Activated T-cell treated with anti-CD3 and anti-CD28 coated beads for 4 hours (primary cell): ENCODE results near the gene METAP1.
"Not testable (repeated sequence)": the region's sequence is repeated elsewhere in the genome, so short reads cannot be mapped to it uniquely, and the experiment has no call there.

Experiments used
- DNase-seq: peaks from one replicate; pipeline ENCODE4 v3.0.0-alpha.2; 2020

The METAP1 gene

DNA sequence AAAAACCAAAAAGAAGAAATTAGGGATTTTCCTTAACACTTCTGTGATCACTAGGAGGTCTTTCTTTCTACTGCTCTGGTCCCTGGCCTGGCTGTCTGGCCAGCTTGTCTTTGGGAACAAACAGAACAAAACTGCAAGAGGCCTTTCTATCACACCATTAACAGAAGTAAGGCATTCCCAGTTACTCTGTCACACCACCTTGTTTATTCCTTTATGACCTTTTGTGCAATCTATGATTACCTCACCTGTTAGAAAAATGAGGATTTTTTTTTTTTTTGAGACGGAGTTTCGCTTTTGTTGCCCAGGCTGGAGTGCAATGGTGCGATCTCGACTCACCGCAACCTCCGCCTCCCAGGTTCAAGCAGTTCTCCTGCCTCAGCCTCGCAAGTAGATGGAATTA is 3.0 kb downstream of the METAP1 start:
- no peak for DNase-seq

DNA sequence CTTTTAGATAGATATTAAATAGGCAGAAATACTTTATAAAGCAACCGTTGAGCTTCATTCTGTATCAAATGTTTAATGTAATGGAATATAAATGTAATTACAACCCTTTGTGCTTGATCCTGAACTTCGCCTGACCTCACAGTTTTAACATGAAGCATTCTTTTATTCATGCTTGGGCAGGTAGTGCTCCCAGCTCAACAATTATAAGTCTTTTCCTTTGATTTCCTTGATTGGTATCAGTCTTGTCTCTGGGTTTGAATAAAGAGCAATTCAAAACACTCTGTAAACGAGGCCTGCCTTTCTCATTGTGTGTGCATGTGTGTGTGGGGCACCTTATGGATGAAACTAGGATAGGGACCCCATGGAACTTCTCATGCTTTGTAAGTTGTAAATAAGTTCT is 6.8 kb downstream of the METAP1 start:
- no peak for DNase-seq

DNA sequence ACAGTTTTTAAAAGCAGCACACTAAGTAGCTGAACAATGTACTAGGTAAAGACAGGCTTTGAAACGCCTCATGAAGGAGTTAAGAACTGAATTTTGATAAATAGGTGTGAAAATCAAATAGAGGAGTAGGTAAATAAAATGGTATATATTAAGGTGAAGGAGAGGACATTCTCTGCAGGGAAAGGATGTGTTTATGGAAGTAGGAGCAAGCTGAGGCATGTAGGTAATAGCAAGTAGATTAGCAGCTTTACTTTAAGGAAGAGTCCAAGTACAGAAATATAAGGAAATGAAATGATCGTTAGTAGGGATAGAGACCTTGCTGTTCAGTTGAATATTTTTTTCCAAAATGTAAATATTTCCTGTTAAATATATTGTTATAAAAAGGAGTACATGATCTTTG is 12.5 kb downstream of the METAP1 start:
- DNase-seq = no peak

DNA sequence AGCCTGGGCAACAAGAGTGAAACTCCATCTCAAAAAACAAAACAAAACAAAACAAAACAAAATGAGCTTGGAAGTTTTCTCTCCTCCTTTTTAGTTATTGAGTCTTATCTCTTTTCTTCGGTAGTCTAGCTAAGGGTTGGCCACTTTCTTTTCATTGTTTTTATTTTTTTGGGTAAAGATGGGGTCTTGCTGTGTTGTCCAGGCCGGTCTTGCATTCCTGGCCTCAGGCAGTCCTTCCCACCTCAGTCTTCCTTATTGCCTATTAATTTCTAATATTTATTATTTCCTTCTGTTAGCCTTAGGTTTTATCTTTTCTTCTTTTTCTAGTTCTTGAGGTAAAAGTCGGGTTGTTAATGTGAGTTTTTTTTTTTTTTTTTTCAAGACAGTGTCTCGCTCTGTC is 16.4 kb downstream of the METAP1 start:
- no peak for DNase-seq

DNA sequence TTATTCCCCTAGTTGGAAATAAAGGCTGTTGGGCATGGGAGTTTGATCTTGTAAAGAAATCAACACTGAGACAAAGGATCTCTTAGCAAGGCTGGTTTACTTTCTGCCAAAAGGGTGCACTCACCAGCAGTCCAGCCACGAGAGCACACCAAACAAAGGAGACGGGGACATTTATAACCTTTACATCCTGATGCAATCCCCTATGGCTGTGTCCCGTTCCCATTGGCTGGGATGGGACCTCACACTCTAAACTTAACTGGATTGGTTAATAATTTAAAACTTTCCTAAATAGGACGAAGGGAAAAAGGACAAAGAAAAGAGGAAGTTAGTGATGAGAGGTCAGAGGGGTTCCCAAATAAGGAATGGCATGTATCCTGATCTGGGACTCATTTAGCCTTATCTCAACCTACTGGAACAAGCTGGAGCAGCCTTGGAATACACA is 17.9 kb downstream of the METAP1 start:
- no peak for DNase-seq

DNA sequence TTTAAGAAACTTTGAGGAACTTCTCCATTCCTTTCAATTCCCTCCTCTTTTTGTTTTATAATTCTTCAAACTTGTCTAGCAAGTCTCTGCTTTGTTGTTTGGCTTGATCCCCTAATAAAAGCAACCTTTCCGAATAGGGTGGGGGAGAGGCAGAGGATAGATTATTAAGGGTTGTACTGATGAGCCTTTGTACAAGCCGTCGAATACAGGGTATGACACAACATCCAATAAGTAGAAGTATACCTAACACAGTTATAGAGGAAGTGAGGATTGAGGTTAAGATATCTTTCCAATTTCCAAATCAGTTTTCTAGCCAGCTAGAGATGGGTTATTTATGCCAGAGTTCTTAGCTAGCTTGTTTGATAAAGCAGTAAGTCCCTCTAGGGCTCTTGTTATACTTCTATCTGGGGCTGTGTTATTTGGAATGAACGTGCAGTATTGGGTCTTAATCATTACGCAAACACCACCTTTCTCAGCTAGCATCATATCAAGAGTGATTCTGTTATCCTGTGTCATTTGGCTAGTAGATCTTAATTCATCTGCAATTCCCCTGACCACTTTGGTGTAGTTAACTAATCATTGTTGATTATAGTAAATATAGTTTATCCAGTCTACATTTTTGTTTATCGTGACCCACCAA is 18.5 kb downstream of the METAP1 start:
- no peak for DNase-seq

DNA sequence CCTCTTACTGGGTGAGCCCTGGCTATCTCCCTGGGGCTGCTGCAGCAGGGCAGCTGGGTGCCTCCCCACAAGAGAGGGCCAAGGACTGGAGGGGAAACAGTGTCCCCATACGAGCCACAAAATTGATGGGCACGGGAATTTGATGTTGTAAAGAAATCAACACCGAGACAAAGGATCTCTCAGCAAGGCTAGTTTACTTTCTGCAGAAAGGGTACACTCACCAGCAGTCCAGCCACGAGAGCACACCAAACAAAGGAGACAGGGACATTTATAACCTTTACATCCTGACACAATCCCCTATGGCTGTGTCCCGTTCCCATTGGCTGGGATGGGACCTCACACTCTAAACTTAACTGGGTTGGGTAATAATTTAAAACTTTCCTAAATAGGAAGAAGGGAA is 25.9 kb downstream of the METAP1 start:
- DNase-seq = no peak

DNA sequence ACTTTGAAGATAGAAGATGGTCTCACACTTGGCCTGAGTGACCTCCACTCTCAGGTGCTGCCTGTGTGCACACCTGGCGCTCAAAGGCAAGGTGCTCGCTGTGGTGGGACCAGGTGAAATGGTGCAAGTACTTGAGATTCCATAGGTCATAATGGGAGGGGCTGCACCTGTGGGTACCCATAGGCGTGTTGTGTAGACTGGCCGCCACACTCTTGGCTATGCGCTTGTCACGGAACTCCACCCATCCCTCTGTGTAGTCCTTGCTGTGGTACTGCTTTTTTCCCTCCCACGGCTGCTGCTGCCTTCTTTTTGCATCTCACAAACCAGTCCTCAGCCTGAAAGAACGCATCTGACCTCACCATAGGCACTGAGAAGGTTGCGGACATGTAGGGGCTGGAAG is 27.0 kb downstream of the METAP1 start:
- no peak for DNase-seq

DNA sequence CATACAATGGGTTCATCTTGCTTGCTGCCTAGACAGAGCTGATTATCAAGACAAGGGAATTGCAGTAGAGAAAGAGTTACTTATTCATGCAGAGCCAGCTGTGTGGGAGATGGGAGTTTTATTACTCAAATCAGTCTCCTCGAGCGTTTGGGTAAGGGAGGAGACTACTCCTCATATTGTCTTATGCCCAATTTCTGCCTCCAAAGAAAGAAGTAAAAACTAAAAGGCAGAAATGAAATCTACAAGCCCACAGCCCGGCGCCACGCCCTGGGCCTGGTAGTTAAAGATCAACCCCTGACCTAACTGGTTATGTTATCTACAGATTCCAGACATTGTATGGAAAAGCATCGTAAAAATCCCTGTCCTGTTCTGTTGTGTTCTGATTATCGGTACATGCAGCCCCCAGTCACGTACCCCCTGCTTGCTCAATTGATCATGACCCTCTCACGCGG is 28.3 kb downstream of the METAP1 start:
- DNase-seq = not testable (repeated sequence)

DNA sequence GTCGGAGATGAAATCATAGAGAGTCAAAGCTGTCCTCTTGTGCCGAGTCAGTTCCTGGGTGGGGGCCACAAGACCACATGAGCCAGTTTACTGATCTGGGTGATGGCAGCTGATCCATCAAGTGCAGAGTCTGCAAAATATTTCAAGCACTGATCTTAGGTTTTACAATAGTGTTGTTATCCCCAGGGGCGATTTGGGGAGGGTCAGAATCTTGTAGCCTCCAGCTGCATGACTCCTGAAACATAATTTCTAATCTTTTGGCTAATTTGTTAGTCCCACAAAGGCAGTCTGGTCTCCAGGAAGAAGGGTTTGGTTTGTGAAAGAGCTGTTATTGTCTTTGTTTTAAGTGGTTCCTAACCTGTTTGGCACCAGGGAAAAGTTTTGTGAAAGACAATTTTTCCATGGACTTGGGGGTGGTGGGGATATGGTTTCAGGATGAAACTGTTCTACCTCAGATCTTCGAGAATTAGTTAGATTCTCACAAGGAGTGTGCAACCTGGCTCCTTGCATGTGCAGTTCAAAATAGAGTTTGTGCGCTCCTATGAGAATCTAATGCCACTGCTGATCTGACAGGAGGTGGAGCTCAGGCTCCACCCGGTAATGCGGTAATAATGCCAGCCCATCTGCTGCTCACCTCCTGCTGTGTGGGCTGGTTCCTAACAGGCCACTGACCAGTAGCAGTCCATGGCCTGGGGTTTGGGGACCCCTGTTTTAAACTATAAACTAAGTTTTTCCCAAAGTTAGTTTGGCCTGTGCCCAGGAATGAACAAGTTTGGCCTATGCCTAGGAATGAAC is 29.2 kb downstream of the METAP1 start:
- DNase-seq = no peak

DNA sequence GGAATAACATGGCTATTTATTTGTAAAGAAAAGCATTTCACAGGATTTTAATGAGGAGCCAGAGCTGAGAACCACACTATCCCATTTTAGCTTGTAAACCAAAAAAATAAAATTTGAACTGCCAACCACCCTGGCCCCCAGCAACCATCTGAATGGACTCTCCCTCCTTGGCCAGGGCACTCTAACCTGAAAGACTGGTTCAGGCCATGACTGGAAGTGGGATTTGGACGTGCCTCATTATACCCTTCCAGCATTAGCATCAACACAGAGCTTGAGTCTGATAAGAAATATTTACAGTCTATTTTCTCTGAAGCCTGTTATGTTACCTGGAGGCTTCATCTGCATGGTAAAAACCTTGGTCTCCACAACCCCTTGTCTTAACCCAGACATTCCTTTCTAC is 30.0 kb downstream of the METAP1 start:
- DNase-seq = no peak

DNA sequence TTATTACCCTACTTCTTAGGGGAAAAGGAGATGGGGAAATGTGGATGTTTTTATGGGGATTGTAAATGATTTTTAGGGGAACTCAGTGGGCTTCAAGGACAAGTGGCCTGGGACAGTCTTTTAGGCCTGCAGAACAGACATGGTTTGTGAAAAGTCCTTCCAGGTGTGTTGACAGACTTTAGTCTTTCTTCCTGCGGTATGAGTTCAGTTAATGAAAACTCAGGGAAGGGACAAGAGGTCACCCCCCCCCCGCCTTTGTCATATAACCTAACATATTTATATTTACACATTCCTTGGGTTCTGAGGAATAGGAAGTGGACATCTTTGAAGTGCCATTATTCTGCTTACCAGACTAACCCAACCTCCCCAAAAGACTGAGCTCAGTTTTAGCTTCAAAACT is 31.8 kb downstream of the METAP1 start:
- no peak for DNase-seq

DNA sequence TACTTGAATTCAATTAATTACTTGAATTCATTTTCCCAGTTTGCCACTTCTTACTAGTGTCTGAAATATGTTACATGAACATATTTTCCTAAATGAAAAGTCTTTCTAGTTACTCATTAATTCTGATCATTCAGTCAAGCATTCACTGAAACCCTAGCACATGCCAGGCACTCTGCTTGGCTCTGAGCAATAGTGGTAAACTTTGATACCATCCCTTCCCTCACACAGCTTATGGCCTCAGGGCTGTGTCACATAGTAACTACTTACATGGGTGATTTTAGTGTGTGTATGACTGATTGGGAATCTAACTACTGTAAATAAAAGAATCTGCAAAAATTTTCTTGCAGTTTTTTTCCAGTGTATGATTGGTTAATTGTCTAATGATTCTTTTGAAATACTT is 32.7 kb downstream of the METAP1 start:
- DNase-seq = no peak

DNA sequence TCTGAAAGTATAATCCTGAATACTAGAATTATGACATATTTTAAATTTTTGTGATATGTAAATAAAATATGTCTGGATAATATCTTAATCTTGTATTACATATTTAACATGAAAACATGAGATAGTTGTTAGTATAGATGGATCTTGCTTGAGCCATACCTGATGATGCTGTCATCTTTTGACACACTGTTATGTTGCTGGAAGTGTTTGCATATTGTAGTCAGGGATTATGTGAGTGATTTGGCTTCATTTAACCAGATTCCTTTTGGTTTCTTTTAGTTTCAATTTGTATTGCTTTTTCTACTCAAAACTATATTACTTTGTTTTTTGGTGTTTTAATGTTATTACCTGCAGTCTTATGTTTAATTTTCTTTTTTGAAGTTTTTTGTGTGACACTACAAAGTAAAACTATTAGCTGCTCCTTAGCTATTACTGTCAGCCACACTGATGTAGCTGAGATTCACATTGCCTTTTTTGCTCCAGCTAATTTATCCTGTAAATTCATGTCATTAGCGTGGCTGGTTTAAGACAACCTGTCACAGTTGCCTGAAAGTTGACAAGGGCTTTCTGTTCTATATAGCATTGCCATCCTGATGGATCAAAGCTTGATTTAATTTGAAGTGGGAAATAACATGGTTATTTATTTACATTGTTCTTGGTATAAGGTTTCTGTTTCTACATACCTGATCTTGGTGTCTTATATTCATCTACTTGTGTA is 33.7 kb downstream of the METAP1 start:
- DNase-seq = no peak

DNA sequence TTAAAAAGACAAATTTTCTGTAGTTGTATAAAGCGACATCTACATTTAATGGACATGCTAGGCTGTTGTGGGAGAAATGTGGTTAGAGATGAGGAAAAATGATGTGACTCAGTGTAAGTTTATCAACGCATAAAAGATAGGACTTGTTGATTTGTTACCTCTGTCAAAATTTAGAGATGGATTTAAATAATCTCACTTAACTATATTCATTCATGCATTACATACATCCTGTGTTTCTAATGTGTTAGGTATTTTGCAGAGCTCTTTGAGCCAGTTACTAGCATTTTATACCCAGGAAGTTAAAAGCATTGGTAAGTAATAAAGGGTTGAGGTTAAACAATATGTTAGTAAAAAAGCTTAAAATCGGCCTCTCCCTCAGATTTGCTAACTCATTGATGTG is 34.3 kb downstream of the METAP1 start:
- DNase-seq = no peak

DNA sequence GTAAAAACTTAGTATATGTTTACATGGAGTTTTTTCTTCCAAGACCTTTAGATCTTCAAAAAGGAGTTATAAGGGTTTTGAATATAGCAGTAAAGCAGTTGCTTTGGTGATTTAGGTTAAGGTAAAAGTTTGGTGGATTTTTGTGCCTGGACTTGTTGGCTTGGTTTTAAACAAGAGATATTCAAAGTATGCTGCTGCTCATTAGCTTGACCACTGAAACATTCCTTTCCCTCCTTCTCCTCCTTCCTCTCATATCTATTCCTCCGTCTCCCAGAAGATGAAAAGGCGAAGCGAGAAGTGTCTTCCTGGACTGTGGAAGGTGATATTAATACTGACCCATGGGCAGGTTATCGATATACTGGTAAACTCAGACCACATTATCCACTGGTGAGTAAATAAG is 38.4 kb downstream of the METAP1 start:
- no peak for DNase-seq

DNA sequence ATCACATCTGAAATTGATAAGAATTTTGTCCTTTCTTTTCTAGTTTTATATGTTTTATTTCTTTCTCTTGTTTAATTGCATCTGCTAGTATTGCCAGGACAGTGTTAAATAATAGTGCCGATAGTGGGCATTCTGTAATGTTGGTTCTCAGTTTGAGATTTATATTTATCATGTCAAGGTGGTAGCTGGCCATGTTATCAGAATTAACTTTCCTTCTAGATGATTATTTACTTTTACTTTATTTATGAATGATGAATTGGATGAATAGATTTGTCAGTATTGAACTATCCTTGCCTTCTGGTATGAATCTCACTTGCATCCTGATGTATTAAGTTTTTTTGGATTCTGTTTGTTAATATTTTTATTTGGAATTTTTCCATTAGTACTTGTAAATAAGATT is 42.7 kb downstream of the METAP1 start:
- DNase-seq = no peak

DNA sequence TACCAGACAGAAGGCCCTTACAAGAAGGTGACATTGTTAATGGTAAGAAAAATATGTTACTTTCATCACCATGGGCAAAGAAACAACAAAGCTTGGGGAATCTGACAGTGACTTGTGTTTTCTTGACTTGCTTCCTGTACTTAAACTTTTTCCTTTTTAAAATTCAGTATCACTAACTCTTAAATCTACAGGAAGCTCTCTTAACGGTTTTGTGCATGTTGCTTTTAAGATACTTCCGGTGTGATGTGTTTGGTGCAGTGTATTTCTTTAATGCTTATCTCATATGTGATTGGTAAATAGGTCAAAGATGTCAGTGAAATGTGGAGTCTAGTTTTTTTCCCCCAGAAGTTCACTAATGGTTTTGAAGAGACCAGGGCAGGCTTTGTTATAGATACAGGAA is 47.8 kb downstream of the METAP1 start:
- no peak for DNase-seq

DNA sequence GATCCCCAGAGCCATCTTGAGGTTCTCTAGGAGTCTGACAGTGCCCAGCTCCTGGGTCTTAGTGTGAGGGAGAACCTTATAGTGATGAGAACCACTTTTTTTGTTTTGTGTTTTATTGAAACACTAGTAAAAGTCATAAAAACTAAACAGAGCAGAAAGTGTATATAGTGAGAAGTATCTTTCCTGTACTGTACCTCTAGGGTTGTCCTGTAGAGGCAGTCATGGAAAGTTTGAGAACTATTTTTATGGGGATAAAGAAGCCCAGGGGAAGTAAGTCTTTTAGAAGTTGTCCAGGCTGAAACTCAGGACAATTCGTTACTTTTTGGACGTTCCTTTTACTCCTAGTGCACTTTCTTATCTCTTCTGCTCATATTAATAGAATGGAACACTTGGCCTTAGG is 52.2 kb downstream of the METAP1 start:
- DNase-seq = no peak

DNA sequence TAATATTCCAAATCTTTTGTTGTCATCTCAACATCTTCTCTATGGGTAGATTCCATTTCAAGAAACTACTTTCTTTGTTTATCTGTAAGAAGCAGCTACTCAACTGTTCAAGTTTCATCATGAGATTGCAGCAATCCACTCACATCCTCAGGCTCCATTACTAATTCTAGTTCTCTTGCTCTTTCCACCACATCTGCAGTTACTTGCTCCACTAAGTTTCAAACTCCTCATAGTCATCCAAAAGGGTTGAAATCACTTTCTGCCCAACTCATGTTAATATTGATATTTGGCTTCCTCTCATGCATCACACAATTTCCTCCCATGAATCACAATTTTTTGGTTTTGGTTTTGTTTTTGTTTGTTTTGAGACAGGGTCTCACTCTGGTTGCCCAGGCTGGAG is 57.4 kb downstream of the METAP1 start:
- DNase-seq = no peak

DNA sequence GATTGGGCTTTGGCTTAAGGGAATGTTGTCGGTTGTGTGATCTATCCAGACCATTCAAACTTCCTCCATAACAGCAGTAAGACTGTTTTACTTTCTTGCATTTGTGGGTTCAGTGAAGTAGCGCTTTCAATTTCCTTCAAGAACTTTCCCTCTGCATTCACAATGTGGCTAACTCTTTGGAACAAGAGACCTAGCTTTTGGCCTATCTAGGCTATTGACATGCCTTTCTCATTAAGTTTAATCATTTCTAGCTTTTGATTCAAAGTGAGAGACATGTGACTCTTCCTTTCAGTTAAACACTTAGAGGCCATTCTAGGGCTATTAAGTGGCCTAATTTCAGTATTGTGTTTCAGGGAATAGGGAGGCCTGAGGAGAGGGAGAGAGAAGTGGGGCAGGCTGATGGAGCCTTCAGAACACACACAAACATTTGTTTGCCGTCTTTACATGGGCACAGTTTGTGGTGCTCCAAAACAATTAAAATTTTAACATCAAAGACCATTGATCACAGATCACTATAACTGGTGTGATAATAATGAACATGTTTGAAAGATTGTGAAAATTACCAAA is 59.0 kb downstream of the METAP1 start:
- no peak for DNase-seq

DNA sequence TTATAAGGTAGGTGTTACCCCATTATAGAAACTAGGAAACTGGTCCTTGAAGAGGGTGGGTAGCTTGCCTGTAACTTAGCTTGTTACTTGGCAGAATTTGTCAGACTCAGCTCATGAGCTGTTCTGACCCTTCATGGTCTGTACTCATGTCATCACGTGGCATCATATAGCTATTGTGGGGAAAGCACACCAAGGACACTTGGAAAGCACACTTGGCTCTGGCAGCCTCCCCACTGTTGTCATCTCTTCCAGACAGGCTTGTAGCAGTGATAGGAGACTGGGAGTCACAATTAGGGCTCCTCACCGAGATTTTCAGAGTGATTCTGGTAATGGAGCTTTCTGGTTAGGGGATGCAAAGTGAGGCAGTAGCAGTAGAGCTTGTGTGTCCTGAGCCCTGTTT is 62.7 kb downstream of the METAP1 start:
- DNase-seq = no peak

DNA sequence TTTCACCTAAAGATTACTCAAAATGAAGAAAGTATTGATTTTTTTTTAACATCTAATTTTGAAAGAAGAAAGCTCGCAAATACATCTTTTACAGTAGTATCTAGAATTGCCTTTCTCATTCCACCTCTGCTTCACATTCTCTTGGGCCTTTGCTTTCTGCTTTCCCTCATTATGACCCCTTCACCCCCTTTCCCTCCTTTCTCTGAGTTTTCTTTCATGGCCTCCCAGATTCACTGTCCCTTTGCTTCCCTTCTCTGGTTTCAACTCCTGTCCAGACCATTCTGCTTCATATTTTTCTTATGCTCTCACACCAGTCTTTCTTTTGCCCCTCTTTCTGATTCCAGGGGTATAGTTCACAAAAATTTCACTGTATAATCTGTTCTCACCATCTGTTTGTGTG is 64.0 kb downstream of the METAP1 start:
- DNase-seq = no peak
